Keratinocyte (primary cell): Measurements from ENCODE around the gene TM2D3. TPM values are rescaled to one million over a fixed set of nuclear protein-coding genes. Genes with fewer than 3 reads are reported as not detected.

Experiments used
- DNase-seq: peaks from one replicate; pipeline ENCODE4 v3.0.0-alpha.2; 2011; ENCODE audit warnings: low read depth, missing footprints, low spot score
- FAIRE-seq: peaks from 2 replicates; lab custom pipeline; 2011; peaks lifted over from hg19 to GRCh38; lab: Jason Lieb, UNC
- H2AFZ ChIP-seq: 2 replicates; pipeline ENCODE4 v1.6.0; 2012; ENCODE audit warnings: low read length, control low read depth, inconsistent platforms; ENCODE audit not compliant: control insufficient read depth
- H3K27ac ChIP-seq: 2 replicates; pipeline ENCODE4 v1.5.1; 2011; ENCODE audit warnings: low read length; ENCODE audit not compliant: control insufficient read depth, insufficient read depth
- H3K27me3 ChIP-seq: 3 replicates; pipeline ENCODE4 v1.6.0; 2011; ENCODE audit warnings: low read length; ENCODE audit not compliant: control insufficient read depth, insufficient read depth; ENCODE audit errors: extremely low read depth
- H3K36me3 ChIP-seq, 2 experiments: 2 replicates in 1 of 2; 3 replicates in 1 of 2; pipeline ENCODE4 v1.5.1; 2011; ENCODE audit warnings: low read length in 2 of 2, mild to moderate bottlenecking in 1 of 2; ENCODE audit not compliant: control insufficient read depth in 2 of 2, insufficient read depth in 2 of 2; ENCODE audit errors: extremely low read depth in 1 of 2
- H3K4me1 ChIP-seq: 3 replicates; pipeline ENCODE4 v1.5.1; 2011; ENCODE audit warnings: low read length; ENCODE audit not compliant: control insufficient read depth, insufficient read depth; ENCODE audit errors: extremely low read depth
- H3K4me2 ChIP-seq: 3 replicates; pipeline ENCODE4 v1.6.0; 2011; ENCODE audit warnings: low read depth, low read length; ENCODE audit not compliant: control insufficient read depth, insufficient read depth; ENCODE audit errors: extremely low read depth
- H3K4me3 ChIP-seq, 3 experiments: fragments of 200-600 bp in 1 of 3; sonication (generic) in 1 of 3; 2 replicates in 2 of 3; 3 replicates in 1 of 3; pipeline ENCODE4 v1.5.1; 2011 to 2016; ENCODE audit warnings: low read length in 3 of 3, mild to moderate bottlenecking in 3 of 3, control low read depth in 2 of 3, inconsistent platforms in 1 of 3, low read depth in 1 of 3, mixed read lengths in 1 of 3, mixed run types in 1 of 3, moderate library complexity in 1 of 3; ENCODE audit not compliant: control insufficient read depth in 2 of 3, insufficient read depth in 2 of 3; ENCODE audit errors: extremely low read depth in 1 of 3
- H3K79me2 ChIP-seq: 2 replicates; pipeline ENCODE4 v1.6.0; 2012; ENCODE audit warnings: low read length; ENCODE audit not compliant: control insufficient read depth, insufficient read depth
- H3K9ac ChIP-seq: 3 replicates; pipeline ENCODE4 v1.6.0; 2011; ENCODE audit warnings: low read length; ENCODE audit not compliant: control insufficient read depth, insufficient read depth; ENCODE audit errors: extremely low read depth
- H3K9me1 ChIP-seq: 3 replicates; pipeline ENCODE4 v1.6.0; 2011; ENCODE audit warnings: low read length; ENCODE audit not compliant: control insufficient read depth, insufficient read depth; ENCODE audit errors: extremely low read depth
- H3K9me3 ChIP-seq: 2 replicates; pipeline ENCODE4 v1.5.1; 2012; ENCODE audit warnings: low read depth, low read length; ENCODE audit not compliant: control insufficient read depth
- H4K20me1 ChIP-seq: 3 replicates; pipeline ENCODE4 v1.6.0; 2011; ENCODE audit warnings: low read length; ENCODE audit not compliant: control insufficient read depth, insufficient read depth; ENCODE audit errors: extremely low read depth
- EZH2 ChIP-seq: IDR thresholded peaks from one replicate; pipeline ENCODE4 v1.6.1; 2012; ENCODE audit warnings: inconsistent platforms, mild to moderate bottlenecking, low read length, moderate library complexity
- dilution Hi-C: fragments of 300-500 bp; cut with MboI; formaldehyde crosslinking; loops from one replicate; pipeline ENCODE4 v1.7.0; 2020; ENCODE audit warnings: low sequenced_read_pairs; ENCODE audit not compliant: extremely low pct_ligation_motif_present
- polyA plus RNA-seq, 5 experiments: library from polyadenylated mRNA; depleted of rRNA in 3 of 5; stranded (reverse) in 3 of 5; stranded (forward) in 1 of 5; unstranded in 1 of 5; fragments of >200 nt; gene quantifications; 1 replicate in 1 of 5; 2 replicates in 3 of 5; 3 replicates in 1 of 5; pipeline versions ENCODE4 v1.2.1 to v1.2.3, GENCODE V29; 2011 to 2012; ENCODE audit warnings: missing spikeins in 2 of 5, low read depth in 1 of 5, low replicate concordance in 1 of 5
- TF ChIP-seq, protein P1 (sequence below), 3 experiments: IDR thresholded peaks in 1 of 3; conservative IDR thresholded peaks in 1 of 3; optimal IDR thresholded peaks in 1 of 3; 2 replicates in 2 of 3; 3 replicates in 1 of 3; pipeline versions ENCODE3 to v1.5.1; 2011; ENCODE audit warnings: low read length in 3 of 3, mild to moderate bottlenecking in 3 of 3, moderate library complexity in 2 of 3, control low read depth in 1 of 3, inconsistent platforms in 1 of 3; ENCODE audit not compliant: insufficient read depth in 2 of 3; ENCODE audit errors: extremely low read depth in 1 of 3

Gene TM2D3
- polyA plus RNA-seq, 1 donor (not counting 4 experiments of a cell fraction or from before 2014, with no cell fraction given): 56.7 TPM

DNA sequence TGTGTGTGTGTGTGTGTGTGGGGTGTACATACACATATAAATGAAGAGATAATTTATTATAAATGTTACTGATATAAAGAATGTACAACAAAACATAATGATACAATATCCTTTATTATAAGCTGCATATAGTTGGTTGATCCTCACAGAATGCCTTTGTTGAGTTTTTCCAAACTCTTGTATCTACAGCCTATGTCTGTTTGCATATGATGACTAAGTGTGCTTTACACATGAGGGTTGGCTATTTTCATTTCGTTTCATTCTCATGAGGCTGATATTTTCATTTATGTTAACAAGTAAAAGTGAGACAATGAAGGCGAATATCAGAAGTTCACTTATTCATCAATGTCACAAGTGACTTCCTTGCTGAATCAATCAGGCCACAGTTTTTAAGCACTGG lies 45.1 kb downstream of the TM2D3 start:
- no peak overlapping the region for H3K27ac ChIP-seq
- no peaks in the 10 kb centered on the region for H3K79me2 ChIP-seq
- dilution Hi-C loops: no loop called here
- FAIRE-seq (no peak), DNase-seq (no peak)
- no peak for TF ChIP-seq EZH2
- TF ChIP-seq, protein P1, sequence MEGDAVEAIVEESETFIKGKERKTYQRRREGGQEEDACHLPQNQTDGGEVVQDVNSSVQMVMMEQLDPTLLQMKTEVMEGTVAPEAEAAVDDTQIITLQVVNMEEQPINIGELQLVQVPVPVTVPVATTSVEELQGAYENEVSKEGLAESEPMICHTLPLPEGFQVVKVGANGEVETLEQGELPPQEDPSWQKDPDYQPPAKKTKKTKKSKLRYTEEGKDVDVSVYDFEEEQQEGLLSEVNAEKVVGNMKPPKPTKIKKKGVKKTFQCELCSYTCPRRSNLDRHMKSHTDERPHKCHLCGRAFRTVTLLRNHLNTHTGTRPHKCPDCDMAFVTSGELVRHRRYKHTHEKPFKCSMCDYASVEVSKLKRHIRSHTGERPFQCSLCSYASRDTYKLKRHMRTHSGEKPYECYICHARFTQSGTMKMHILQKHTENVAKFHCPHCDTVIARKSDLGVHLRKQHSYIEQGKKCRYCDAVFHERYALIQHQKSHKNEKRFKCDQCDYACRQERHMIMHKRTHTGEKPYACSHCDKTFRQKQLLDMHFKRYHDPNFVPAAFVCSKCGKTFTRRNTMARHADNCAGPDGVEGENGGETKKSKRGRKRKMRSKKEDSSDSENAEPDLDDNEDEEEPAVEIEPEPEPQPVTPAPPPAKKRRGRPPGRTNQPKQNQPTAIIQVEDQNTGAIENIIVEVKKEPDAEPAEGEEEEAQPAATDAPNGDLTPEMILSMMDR (optimal IDR thresholded peaks at IDR 0.05 in 1 of 3, IDR thresholded peaks at IDR 0.05 in 1 of 3, conservative IDR thresholded peaks at IDR 0.05 in 1 of 3; ENCODE audit: extremely low read depth in 1 of 3, insufficient read depth in 2 of 3, low read length in 3 of 3): no peak
- no peak overlapping the region for H2AFZ ChIP-seq
- H3K27me3 ChIP-seq: peaks cover 8% of the 10 kb centered on the region
- no peaks in the 10 kb centered on the region for H3K36me3 ChIP-seq
- no peaks in the 10 kb centered on the region for H3K9me3 ChIP-seq
- H3K9ac ChIP-seq: no peak overlapping the region
- H3K4me2 ChIP-seq: no peak overlapping the region
- H3K4me1 ChIP-seq: no peaks in the 10 kb centered on the region
- H3K4me3 ChIP-seq: no peak overlapping the region
- H3K9me1 ChIP-seq: no peaks in the 10 kb centered on the region
- H4K20me1 ChIP-seq: no peaks in the 10 kb centered on the region

GRCh38 chr15:101604124-101604874 lies 47.9 kb downstream of the TM2D3 start:
- DNase-seq: no peak
- Histone ChIP-seq H3K4me2 (no peak overlapping the region), H3K4me1 (no peaks in the 10 kb centered on the region), H3K27ac (no peak overlapping the region), H2AFZ (no peak overlapping the region), H3K9me3 (no peaks in the 10 kb centered on the region), H3K9ac (no peak overlapping the region), H3K79me2 (no peaks in the 10 kb centered on the region), H3K36me3 (no peaks in the 10 kb centered on the region), H3K9me1 (no peaks in the 10 kb centered on the region), H3K27me3 (peaks cover 15% of the 10 kb centered on the region), H3K4me3 (no peak overlapping the region), H4K20me1 (no peaks in the 10 kb centered on the region)
- no peak for FAIRE-seq
- dilution Hi-C loops: no loop called here
- TF ChIP-seq, protein P1 (optimal IDR thresholded peaks at IDR 0.05 in 1 of 3, IDR thresholded peaks at IDR 0.05 in 1 of 3, conservative IDR thresholded peaks at IDR 0.05 in 1 of 3; ENCODE audit: extremely low read depth in 1 of 3, insufficient read depth in 2 of 3, low read length in 3 of 3): no peak
- TF ChIP-seq EZH2: no peak
